HEK293 (cell line): ENCODE data around the gene QSER1.

Experiments used
- CTCF ChIA-PET: fragments of 350-600 bp; formaldehyde crosslinking; extraction: SDS; loops from one replicate; lab custom pipeline; 2021; ENCODE audit warnings: antibody characterized with exemption; lab: Yijun Ruan, JAX
- POLR2A ChIA-PET: fragments of 300-600 bp; formaldehyde crosslinking; extraction: SDS; loops from one replicate; lab custom pipeline; 2020; ENCODE audit warnings: antibody characterized with exemption, inconsistent platforms; lab: Yijun Ruan, JAX
- H3K27ac ChIP-seq: fragments of 200-500 bp; sonication (Bioruptor generic); 2 replicates; pipeline ENCODE4 v1.5.1; 2014; ENCODE audit warnings: low read depth, low read length, control low read depth, inconsistent platforms; ENCODE audit errors: extremely low read depth
- H3K36me3 ChIP-seq, 2 experiments: fragments of 200-500 bp in 1 of 2; sonication (Bioruptor generic) in 1 of 2; 1 replicate in 1 of 2; 2 replicates in 1 of 2; pipeline ENCODE4 v1.5.1; 2014 to 2017; ENCODE audit warnings: inconsistent platforms in 2 of 2, low read length in 2 of 2; ENCODE audit not compliant: control insufficient read depth in 2 of 2, insufficient read depth in 1 of 2
- H3K4me1 ChIP-seq: fragments of 200-500 bp; sonication (Bioruptor generic); 2 replicates; pipeline ENCODE4 v1.5.1; 2014; ENCODE audit warnings: mild to moderate bottlenecking, low read length, inconsistent platforms; ENCODE audit not compliant: control insufficient read depth, insufficient read depth
- H3K4me3 ChIP-seq: 2 replicates; pipeline ENCODE4 v1.5.1; 2011; ENCODE audit warnings: low read depth, mild to moderate bottlenecking, control low read depth, low read length, moderate library complexity
- H3K9me3 ChIP-seq: fragments of 200-500 bp; sonication (Bioruptor generic); 2 replicates; pipeline ENCODE4 v1.5.1; 2014; ENCODE audit warnings: low read depth, low read length, inconsistent platforms; ENCODE audit not compliant: control insufficient read depth, insufficient read depth
- EGR2 ChIP-seq: fragments of 450-650 bp; formaldehyde crosslinking; IDR thresholded peaks from 2 replicates; pipeline ENCODE4 v1.5.1; 2016; ENCODE audit warnings: low read depth, missing biosample characterization, missing genetic modification characterization
- KLF16 ChIP-seq: fragments of 450-650 bp; formaldehyde crosslinking; IDR thresholded peaks from 2 replicates; pipeline ENCODE4 v1.5.1; 2017; ENCODE audit warnings: missing biosample characterization, missing genetic modification characterization
- OVOL3 ChIP-seq: fragments of 450-650 bp; formaldehyde crosslinking; IDR thresholded peaks from 2 replicates; pipeline ENCODE4 v1.5.1; 2016; ENCODE audit warnings: missing biosample characterization, missing genetic modification characterization
- PRDM1 ChIP-seq: fragments of 450-650 bp; formaldehyde crosslinking; IDR thresholded peaks from 2 replicates; pipeline ENCODE4; 2016; ENCODE audit warnings: missing biosample characterization, missing genetic modification characterization
- PRDM10 ChIP-seq: fragments of 450-650 bp; formaldehyde crosslinking; IDR thresholded peaks from 2 replicates; pipeline ENCODE4 v1.5.1; 2016; ENCODE audit warnings: missing biosample characterization, missing genetic modification characterization
- SP3 ChIP-seq: fragments of 450-650 bp; formaldehyde crosslinking; IDR thresholded peaks from 2 replicates; pipeline ENCODE4 v1.5.1; 2016; ENCODE audit warnings: missing biosample characterization, missing genetic modification characterization
- TCF7L2 ChIP-seq: IDR thresholded peaks from 2 replicates; pipeline ENCODE4 v1.6.1; 2011; ENCODE audit warnings: low read depth, mild to moderate bottlenecking, inconsistent platforms, low read length, moderate library complexity, borderline replicate concordance
- ZBTB20 ChIP-seq: fragments of 450-650 bp; formaldehyde crosslinking; IDR thresholded peaks from 2 replicates; pipeline ENCODE4 v1.5.1; 2016; ENCODE audit warnings: missing biosample characterization, missing genetic modification characterization
- ZNF398 ChIP-seq: fragments of 450-650 bp; formaldehyde crosslinking; IDR thresholded peaks from 2 replicates; pipeline ENCODE4 v1.5.1; 2017; ENCODE audit warnings: missing biosample characterization, missing genetic modification characterization
- ZNF433 ChIP-seq: fragments of 450-650 bp; formaldehyde crosslinking; IDR thresholded peaks from 2 replicates; pipeline ENCODE4 v1.5.1; 2016; ENCODE audit warnings: missing biosample characterization, missing genetic modification characterization, low read depth
- ZNF600 ChIP-seq: fragments of 450-650 bp; formaldehyde crosslinking; IDR thresholded peaks from 2 replicates; pipeline ENCODE4 v1.5.1; 2016; ENCODE audit warnings: missing biosample characterization, missing genetic modification characterization
- ZNF621 ChIP-seq: fragments of 450-650 bp; formaldehyde crosslinking; IDR thresholded peaks from 2 replicates; pipeline ENCODE4 v1.5.1; 2017; ENCODE audit warnings: missing biosample characterization, missing genetic modification characterization
- ZNF670 ChIP-seq: fragments of 450-650 bp; formaldehyde crosslinking; IDR thresholded peaks from 2 replicates; pipeline ENCODE4 v1.5.1; 2016; ENCODE audit warnings: missing biosample characterization, missing genetic modification characterization, low read depth
- TF ChIP-seq, protein P1 (sequence below): fragments of 450-650 bp; formaldehyde crosslinking; IDR thresholded peaks from 2 replicates; pipeline ENCODE4 v1.5.1; 2016; ENCODE audit warnings: missing biosample characterization, missing genetic modification characterization
- TF ChIP-seq, protein P2 (sequence below): fragments of 450-650 bp; formaldehyde crosslinking; IDR thresholded peaks from 2 replicates; pipeline ENCODE4 v1.5.1; 2016; ENCODE audit warnings: missing biosample characterization, missing genetic modification characterization

QSER1 gene

DNA sequence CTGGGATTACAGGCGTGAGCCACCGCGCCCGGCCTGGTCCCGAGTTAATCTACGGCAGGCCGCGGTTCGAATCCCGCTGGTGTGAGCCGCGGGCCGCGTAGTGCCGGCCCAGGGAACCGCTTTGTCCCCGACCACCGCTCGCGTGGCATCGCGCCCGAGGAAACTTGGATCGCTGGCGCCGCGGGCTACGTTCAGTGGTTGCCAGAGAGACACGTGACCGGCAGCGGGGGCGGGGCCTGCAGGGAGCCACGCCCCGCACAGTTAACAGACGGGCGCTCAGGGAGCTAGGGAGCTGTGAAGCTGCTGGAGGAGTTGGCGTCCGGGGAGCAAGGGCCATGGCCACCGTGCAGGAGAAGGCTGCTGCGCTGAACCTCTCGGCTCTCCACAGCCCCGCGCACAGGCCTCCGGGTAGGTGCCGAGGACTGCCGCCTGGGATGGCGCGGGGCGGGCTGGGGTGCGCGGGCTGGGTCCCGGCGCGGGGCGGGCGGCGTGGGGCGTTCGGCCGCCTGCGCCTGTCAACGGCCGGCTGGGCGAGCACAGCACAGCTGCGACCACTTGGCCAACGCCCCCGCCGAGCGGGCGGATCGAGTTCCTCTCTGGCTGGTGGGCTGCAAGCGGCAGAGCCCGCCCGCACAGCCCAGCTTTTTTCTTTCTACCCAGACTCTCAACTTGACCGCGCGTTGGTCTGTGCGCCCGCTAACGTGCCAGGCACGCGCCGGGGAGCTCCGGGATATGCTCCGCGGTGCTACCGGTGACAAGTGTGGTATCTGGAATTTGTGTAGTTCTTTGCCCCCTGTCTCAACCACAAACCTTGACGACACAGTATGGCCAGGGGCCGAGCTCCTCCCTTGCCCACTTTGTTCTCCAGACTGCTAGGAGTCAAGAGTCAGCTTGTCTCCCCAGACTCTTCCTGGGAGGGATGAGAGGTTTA is 123.3 kb downstream of the QSER1 start, which contains the start of gene DEPDC7 (continued):
- no peak for TF ChIP-seq ZNF398 (tag by site-specific recombination)
- no peak for TF ChIP-seq ZNF670 (tag by site-specific recombination)
- peak; percentile 78 for TF ChIP-seq SP3 (tag by site-specific recombination)
- TF ChIP-seq, all 188 proteins: peak for 30

DNA sequence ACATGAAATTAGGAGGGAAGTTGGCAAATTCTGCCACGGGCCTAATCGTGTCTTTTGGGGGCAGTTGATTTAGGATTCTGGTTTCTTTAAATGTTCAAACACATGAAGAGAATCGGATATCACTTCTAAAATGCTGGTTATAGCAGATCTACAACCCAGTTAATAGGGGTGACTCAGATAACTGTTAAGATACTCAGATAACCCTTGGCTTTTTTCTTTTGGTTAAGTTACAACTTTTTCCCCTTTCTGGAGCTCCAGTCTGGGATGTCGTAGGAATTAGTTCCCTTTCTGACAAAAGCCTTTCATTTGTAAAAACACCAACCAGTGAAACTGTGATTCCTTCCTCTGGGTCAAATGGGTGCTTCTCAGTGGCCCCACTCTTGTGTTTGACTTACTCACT is 124.0 kb downstream of the QSER1 start:
- POLR2A ChIA-PET: interaction anchor here (0.6 to 3.2 kb wide), 7 partner anchors 8 to 123 kb away, joined by 3 to 47 read pairs (median 3); partner anchors contain the start of gene TCP11L1
- Histone ChIP-seq H3K36me3 (no peaks in the 10 kb centered on the region), H3K4me1 (no peaks in the 10 kb centered on the region), H3K27ac (no peak overlapping the region), H3K4me3 (peak overlapping the region; percentile 81), H3K9me3 (no peaks in the 10 kb centered on the region)
- CTCF ChIA-PET: interaction anchor here (1.0 to 1.9 kb wide), 7 partner anchors 9 to 49 kb away, joined by 3 to 10 read pairs (median 3); partner anchors contain the start of gene TCP11L1
- TF ChIP-seq KLF16 (tag by site-specific recombination) (no peak), PRDM1 (tag by site-specific recombination) (0 out of 2 replicates have a peak, but pooled peaks have one; percentile 11), PRDM10 (tag by site-specific recombination) (peak; percentile 73), EGR2 (no peak), SP3 (tag by site-specific recombination) (no peak), TCF7L2 (no peak), ZNF433 (tag by site-specific recombination) (no peak), OVOL3 (no peak), ZNF621 (tag by site-specific recombination) (no peak), ZNF600 (tag by site-specific recombination) (no peak), ZBTB20 (0 out of 2 replicates have a peak, but pooled peaks have one; percentile 1)
- TF ChIP-seq, protein P1, sequence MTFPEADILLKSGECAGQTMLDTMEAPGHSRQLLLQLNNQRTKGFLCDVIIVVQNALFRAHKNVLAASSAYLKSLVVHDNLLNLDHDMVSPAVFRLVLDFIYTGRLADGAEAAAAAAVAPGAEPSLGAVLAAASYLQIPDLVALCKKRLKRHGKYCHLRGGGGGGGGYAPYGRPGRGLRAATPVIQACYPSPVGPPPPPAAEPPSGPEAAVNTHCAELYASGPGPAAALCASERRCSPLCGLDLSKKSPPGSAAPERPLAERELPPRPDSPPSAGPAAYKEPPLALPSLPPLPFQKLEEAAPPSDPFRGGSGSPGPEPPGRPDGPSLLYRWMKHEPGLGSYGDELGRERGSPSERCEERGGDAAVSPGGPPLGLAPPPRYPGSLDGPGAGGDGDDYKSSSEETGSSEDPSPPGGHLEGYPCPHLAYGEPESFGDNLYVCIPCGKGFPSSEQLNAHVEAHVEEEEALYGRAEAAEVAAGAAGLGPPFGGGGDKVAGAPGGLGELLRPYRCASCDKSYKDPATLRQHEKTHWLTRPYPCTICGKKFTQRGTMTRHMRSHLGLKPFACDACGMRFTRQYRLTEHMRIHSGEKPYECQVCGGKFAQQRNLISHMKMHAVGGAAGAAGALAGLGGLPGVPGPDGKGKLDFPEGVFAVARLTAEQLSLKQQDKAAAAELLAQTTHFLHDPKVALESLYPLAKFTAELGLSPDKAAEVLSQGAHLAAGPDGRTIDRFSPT: no peak
- TF ChIP-seq, protein P2, sequence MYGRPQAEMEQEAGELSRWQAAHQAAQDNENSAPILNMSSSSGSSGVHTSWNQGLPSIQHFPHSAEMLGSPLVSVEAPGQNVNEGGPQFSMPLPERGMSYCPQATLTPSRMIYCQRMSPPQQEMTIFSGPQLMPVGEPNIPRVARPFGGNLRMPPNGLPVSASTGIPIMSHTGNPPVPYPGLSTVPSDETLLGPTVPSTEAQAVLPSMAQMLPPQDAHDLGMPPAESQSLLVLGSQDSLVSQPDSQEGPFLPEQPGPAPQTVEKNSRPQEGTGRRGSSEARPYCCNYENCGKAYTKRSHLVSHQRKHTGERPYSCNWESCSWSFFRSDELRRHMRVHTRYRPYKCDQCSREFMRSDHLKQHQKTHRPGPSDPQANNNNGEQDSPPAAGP: no peak
